HG03039 (cell line): ENCODE results near the gene ADORA2B.
"Not testable (repeated sequence)": the region's sequence is repeated elsewhere in the genome, so short reads cannot be mapped to it uniquely, and the experiment has no call there.

ENCODE experiments used
- ATAC-seq: cut with Tn5 transposase; IDR thresholded peaks from one replicate; pipeline ENCODE4 v1.9.1; 2021; ENCODE audit warnings: mild to moderate bottlenecking, moderate library complexity; ENCODE audit not compliant: unreplicated experiment

ADORA2B gene

GRCh38 chr17:15944759-15945526 is at the start of gene ADORA2B:
Gene ADORA2B, plus strand, starts transcription at chr17:15945130. Its CDS starts 119 bp downstream, at chr17:15945249.
- ATAC-seq: no peak

DNA sequence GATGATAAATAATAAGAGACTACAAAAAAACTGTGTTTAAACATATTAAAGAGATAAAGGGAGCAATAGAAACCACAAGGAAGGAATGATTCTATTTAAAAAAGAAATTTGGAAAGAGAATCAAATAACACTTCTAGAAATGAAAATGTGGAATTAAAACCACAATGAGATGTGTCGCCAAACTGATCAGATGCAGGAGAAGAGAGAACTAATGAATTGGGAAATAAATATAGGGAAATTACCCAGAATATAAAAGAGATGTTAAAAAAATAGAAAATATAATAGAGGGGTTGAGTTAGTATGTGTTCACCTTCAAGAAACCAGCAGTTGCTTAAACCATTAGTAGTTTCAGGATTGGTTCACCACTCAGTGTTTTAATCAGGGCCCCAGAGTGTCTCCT is 48.7 kb upstream of the ADORA2B start:
- no peak for ATAC-seq

GRCh38 chr17:15896834-15897233 is 48.1 kb upstream of the ADORA2B start:
- ATAC-seq: no peak

- ATAC-seq: not testable (repeated sequence)
These were observed 45.3 kb upstream of the ADORA2B start for GRCh38 chr17:15899596-15899995.

GRCh38 chr17:15900871-15901270 is 44.1 kb upstream of the ADORA2B start:
- ATAC-seq: no peak

- not testable (repeated sequence) for ATAC-seq
These were observed 39.7 kb upstream of the ADORA2B start for GRCh38 chr17:15905236-15905635.

- no peak for ATAC-seq
These were observed 37.6 kb upstream of the ADORA2B start for GRCh38 chr17:15907290-15907689.

GRCh38 chr17:15908378-15908777 is 36.6 kb upstream of the ADORA2B start:
- no peak for ATAC-seq

GRCh38 chr17:15909481-15909991 is 35.4 kb upstream of the ADORA2B start:
- ATAC-seq: no peak

- no peak for ATAC-seq
These were observed 34.1 kb upstream of the ADORA2B start for GRCh38 chr17:15910791-15911190.

DNA sequence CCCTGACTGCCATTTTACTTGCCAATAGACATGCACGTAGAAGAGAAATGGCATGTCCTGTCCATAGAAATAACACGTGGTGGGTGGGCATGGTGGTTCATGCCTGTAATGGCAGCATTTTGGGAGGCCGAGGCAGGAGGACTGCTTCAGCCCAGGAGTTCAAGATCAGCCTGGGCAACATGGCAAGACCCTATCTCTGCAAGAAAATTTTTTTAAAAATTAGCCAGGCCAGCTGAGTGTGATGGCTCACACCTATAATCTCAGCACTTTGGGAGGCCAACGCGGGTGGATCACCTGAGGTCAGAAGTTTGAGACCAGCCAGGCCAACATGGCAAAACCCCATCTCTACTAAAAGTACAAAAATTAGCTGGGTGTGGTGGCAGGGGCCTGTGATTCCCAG is 33.2 kb upstream of the ADORA2B start:
- ATAC-seq: not testable (repeated sequence)

DNA sequence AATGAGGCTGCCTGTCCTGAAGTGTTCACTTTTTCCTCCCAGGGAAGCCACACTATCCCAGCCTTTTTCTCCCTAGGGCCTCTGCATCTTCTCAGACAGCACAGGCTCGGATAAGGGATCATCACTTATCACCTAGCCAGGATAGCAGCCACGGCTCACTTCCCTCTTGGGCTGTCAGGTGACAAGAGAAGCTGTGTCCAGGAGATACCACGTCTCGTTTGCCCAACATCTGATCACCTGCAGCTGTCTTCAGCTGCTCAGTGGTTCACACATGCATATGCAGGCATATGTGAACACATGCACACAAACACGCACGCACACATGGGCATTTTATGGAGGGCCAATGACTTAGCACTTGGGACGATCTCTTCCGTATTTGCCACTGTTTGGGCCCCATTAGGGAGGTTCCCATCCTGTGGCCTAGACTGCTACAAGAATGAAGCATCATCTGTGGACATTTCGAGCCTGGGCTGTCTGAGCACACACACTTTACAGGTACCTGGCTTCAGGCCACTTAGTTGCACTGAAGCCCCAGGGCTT is 32.4 kb upstream of the ADORA2B start:
- no peak for ATAC-seq

- ATAC-seq: no peak
These were observed 31.1 kb upstream of the ADORA2B start for GRCh38 chr17:15913826-15914225.

- no peak for ATAC-seq
These were observed 30.3 kb upstream of the ADORA2B start for GRCh38 chr17:15914400-15915170.

DNA sequence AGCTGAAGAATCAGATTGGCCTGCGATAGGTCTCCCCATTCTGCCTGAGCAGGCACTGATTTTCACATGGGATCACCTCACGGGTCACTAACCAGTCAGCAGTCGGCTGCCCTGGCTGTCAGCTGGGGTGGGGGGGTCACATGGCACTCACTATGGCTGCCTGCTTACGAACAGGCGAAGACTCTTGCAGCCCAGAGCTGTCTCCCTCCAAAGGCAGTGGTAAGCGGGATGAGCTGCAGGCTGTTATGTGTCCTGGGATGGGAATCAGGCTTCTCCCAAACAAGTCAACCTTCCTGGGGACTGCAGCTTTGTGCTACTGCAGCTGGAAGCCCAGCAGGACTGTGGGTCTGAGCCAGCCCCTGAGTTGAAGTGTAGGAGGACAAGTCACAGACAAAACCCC is 29.0 kb upstream of the ADORA2B start:
- no peak for ATAC-seq

GRCh38 chr17:15917021-15917437 is 27.9 kb upstream of the ADORA2B start:
- no peak for ATAC-seq

DNA sequence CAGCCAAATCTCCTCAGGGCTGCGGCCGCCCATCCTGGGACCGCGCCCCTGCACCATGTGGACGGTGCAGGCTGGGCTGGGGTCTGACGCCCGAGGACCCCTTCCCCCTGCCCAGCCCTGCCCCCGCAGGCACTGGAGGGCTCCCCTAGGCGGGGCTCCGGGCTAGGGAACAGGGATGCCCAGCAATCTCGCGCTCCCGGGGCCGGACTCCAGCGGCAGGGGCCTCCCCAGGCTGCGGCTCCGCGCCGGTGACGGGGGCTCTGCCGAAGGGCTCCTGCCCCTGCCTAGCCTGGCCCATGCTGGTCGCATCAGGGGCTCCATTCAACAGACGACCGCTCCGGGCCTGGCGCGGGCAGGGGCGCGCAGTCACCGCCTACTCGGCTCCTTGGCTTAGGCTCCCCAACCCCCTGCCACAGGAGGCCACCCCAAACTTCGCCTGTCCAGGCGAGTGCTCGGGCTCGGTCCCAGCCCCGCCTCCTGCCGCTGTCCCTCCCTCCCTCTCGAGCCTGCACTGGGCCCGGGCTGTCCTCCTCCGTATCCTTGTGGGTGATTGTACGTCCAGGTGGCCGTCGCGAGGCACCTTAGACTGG is 27.4 kb upstream of the ADORA2B start:
- no peak for ATAC-seq

DNA sequence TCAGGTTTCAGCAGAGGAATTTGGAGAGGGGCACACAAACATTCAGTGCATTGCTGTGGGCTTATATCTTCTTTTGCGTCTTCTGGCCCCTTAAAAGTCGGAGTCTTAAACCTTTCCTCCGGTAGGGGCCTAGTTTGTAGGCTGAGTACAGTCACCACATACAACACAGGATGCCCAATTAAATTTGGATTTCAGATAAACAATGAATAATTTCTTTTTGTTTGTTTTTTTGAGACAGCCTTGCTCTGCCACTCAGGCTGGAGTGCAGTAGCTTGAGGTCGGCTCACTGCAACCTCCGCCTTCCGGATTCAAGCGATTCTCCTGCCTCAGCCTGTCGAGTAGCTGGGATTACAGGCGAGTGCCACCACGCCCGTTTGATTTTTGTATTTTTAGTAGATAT is 26.7 kb upstream of the ADORA2B start:
- ATAC-seq: no peak

DNA sequence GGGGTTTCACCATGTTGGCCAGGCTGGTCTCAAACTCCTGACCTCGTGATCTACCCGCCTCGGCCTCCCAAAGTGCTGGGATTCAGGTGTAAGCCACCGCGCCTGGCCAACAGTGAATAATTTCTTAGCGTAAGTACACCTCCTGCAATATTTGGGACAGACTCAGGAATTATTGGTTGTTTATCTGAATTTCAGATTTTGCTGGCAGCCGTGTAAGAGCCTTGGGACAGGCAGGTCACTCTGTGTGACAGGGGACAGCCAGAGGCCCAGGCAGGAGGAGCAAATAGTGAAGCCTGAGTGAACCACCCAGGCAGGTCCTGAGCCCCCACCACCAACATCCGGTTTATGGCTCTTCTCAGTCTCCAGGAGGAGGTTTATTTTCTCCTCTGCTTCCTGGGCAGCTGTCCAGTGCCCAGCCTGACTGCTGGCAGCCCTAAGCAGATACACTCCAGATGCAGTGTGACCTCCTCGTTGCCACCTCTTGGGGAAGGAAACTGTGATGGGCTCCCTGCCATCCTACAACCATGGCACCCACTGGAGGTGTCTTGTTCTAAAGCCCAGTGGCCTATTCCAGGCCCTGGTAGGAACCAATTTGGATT is 26.2 kb upstream of the ADORA2B start:
- ATAC-seq: no peak

- no peak for ATAC-seq
These were observed 25.5 kb upstream of the ADORA2B start for GRCh38 chr17:15919466-15919865.

DNA sequence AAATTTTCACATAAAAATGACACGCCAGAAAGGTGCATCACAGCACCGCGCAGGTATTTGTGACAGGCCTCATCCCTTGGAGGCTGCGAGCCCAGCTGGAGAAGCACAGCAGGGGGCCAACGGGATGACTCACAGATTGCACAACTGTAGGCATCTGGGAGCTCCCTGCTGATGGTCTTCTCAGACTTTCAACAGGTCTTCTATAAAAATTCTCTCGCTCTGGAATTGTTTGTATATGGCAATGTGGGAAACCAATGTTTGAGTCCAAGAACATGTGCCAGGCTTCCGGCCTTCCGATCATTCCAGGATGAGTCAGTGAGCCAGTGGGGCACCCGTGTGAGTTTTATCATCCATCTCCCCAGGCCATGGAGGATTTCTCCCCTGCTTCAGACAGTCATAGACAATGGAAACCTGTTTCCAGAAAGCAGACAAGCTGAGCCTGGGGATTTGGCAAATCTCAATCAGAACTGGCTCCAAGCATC is 24.1 kb upstream of the ADORA2B start:
- no peak for ATAC-seq
